HG02642 (cell line): ENCODE data around the gene MRPL37.
"Not testable (repeated sequence)": the region's sequence is repeated elsewhere in the genome, so short reads cannot be mapped to it uniquely, and the experiment has no call there.

Experiments
- ATAC-seq: cut with Tn5 transposase; IDR thresholded peaks from one replicate; pipeline ENCODE4 v1.9.1; 2021; ENCODE audit warnings: mild to moderate bottlenecking; ENCODE audit not compliant: unreplicated experiment, poor library complexity

Gene MRPL37

DNA sequence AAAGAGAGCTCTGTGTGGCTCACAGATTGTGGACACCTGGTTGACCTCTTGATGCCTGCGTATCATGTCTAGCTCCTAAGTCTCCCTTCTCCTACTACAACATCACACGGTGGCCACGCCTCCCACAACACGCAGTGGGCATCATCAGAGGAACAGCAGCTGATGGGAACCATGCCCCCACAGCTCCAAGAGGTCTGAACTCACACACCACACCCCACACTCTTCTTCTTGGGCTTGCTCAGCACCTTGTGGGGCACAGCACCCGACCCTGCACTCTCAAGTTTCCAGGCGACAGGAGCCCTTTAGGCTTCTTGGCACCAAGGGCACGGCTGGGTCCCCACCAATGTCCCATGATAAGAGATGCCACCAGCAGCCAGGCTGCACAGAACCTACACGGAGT lies 28.4 kb upstream of the MRPL37 start:
- no peak for ATAC-seq

DNA sequence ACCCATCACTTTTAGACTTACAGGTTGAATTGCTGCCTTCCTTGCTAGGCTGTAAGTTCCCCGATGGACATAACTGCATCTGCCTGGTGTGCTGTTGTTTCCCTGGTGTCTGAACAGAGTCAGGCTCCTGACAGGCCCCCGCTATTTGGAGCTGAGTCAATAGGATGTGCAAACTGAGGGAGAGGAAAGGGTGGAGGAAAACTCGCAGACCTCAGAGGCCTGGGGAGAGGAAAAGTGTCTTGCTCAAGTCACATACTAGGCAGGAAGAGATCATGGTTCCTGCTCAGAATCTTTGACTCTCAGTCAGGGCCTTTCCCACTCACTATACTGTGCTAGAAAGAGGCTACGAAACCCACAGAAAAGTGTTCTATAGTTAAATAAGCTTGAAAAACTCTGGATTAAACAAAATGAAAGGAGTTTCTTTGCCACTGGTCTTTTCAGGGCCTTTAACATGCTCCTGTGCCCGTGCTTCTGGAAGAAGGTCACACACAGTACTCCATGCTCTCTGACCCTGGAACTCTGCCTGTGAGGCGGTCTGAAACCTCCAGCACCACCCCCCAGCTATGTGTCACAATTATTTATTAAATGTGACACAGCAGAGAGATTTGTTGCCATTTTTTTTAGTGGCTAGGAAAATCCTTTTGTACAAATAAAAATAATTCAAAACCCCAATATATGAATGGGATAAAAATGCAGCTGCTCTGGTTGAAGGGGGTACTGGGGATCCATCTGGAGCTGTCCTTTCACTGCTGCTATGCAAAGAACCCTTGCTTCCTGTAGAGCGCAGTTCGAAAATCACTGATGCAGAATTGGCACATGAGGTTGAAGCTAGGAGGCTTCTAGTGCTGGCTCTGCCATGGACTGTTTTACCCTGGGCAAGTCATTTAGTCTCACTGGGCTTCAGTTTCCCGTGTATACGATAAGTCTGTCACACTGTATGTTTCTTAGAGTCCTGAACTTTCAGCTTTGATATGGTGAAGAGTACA lies 27.1 kb upstream of the MRPL37 start:
- ATAC-seq: no peak

DNA sequence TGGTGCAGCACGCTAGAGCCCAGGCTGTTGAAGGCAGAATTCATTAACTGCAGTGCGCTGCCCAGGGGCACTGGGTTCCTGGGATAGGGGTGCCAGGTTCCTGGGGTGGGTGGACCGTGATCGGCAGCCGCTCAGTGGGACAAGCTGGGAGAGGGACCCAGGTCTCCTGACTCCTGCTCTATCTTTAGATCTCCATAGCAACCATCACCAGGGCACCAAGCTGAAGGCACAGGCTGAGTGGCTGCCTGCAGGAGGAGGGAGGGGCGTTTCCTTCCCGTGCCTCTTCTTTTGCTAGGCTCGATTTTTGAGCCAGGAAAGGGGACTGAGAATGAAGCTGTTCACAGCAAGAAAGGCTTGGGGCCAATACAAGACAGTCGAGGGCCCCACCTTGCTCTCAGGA lies 26.3 kb upstream of the MRPL37 start:
- ATAC-seq: no peak

- no peak for ATAC-seq
Measured at GRCh38 chr1:54174106-54174505, 25.9 kb upstream of the MRPL37 start.

DNA sequence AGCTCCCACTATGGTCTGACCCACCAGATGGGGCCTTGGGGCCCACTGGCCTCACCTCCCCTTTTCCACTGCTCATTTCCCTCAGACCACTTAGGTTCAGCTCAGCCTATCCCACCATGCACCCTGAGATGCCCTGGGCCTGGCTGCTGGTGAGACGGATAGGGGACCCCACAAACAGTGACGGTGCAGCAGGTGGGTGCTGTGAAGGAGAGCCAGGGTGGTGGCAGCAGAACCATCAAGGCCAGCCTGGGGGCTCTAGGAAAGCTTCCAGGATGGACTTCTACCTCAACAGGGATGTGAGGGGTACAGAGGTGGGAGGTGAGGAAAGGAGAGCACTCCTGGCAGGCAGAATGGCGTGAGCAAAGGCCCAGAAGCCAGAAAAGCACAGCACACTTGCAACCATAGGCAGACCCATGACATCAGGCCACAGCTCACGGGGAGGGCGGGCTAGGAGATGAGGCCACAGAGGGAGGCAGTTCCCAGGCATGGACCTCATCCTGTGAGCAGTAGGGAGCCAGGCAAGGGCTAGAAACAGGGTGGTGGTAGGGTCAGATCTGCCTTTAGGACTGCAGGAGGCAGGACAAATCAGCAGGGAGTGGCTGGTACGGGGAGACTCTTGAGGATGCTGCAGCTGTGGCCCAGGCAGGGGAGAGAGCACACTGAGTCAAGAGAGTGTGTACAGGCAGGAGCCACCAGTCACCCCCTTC lies 23.2 kb upstream of the MRPL37 start:
- no peak for ATAC-seq

DNA sequence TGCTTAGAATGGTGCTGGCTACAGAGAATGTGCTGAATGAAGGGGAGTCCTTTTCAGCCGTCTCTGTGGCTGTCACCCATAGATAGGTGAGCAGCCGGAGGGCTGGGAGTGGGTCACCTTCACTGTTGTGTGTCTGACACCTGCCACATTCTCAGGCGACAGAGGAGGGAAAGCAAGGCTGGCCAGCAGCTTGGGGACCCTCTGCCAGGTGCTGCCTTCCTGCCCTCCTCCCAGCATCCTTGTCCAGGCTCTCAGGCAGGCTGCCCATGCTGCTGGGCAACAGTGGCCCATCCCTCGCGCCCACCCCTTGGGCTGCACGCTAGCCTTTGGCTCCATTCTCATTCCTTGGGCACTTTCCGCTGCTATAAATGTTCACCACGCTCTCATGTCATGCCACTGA lies 22.2 kb upstream of the MRPL37 start:
- no peak for ATAC-seq

GRCh38 chr1:54178296-54179070 lies 21.5 kb upstream of the MRPL37 start:
- no peak for ATAC-seq

GRCh38 chr1:54180701-54181360 lies 19.1 kb upstream of the MRPL37 start:
- ATAC-seq: no peak

- ATAC-seq: no peak
Measured at GRCh38 chr1:54186056-54186455, 13.9 kb upstream of the MRPL37 start.

GRCh38 chr1:54188291-54188690 lies 11.7 kb upstream of the MRPL37 start:
- no peak for ATAC-seq

DNA sequence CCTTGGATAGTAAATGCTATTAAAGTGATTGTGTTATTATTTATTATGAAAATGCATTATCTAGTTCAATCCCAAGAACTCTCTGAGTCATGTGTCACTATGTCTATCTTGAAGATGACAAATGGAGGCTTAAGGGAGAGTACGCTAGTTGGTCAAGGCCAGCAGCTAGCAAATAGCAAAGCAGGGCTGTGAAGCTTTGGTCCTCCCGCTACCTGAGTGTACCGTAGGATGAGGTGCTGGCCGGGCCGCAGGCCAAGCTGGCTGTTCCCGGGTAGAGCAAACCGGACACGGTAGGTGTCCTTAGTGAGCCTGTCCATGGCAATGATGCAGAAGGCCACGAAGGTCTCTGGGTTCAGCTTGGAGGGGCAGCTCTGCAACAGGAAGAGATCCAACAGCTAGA lies 9.4 kb upstream of the MRPL37 start:
- ATAC-seq: no peak

DNA sequence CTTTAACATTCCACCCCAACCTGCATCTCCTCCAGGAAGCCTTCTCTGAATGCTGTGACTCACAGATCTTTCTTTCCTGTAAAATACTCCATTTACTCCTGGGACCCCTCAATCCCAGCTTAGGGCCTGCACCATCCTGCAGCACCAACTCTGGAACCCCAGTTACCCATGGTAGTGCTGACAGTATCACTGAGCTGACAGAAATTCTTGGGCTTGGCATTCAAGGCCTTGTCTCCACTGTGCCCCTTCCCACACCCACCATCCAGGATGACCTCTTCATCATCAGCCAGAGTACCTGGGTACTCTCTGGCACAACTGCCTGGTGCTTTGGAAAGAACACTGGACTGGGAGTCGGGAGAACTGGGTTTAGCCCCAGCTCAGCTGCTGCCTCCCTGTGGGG lies 8.4 kb upstream of the MRPL37 start:
- no peak for ATAC-seq

- no peak for ATAC-seq
Measured at GRCh38 chr1:54193453-54193852, 6.5 kb upstream of the MRPL37 start.

DNA sequence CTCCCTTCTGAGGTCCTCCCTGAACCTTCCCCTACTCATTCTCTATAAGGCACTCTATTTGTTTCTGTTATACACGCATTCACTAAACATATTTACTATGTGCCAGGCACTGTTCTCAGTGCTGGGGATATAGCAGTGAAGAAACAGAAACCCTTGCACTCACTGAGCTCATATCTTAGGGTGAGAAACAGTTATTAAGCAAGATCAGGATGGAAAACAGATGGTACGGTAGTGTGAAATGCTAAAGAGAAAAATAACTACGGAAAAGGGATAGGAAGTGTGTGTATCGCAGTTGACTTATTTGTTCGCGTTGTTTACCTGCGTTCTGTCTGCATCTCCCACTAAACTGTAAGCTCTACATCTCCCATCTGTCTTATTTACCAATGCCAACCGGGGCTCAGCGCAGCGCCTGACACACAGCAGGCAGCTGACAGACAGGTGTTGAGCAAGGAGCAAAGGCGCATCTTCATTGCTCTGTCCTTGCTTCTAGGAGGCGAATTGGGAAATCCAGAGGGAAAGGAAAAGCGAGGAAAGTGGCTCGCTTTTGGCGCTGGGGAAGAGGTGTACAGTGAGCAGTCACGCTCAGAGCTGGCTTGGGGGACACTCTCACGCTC lies 709 bp upstream of the MRPL37 start:
- peak; percentile 2 for ATAC-seq

GRCh38 chr1:54200519-54200997 lies 591 bp downstream of the MRPL37 start:
- peak; percentile 16 for ATAC-seq

DNA sequence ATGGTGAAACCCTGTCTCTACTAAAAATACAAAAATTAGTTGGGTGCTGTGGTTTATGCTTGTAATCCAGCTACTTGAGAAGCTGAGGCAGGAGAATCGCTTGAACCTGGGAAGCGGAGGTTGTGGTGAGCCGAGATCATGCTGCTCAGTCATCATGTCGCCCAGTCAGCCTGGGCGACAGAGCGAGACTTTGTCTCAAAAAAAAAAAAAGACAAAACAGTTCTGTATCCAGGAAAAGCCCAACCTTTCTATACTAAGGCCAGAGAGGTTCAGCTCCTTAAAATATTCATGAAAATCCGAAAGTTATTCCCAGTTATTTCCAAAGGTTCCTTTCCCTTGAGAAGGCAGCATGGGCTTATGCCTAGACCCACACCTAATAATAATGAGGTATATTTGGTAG lies 4.2 kb downstream of the MRPL37 start:
- ATAC-seq: no peak

DNA sequence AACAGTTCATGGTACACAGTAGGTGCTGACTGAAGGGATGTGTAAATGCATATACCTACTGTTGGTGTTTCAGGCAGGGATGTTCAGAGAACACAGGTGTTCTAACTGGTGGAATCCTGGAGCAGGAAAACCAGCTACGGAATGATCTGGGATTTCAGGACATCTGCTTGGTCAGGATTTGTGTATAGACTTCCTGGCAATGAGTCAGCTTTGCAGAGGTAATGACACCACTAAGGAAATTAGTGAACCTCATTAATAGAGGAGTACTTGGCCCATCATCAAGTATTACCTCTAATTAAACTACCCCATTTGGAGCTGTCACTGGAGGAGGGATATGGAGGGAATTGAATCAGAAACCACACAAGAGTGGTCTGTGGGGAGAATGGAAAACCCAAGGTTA lies 7.3 kb downstream of the MRPL37 start:
- no peak for ATAC-seq

DNA sequence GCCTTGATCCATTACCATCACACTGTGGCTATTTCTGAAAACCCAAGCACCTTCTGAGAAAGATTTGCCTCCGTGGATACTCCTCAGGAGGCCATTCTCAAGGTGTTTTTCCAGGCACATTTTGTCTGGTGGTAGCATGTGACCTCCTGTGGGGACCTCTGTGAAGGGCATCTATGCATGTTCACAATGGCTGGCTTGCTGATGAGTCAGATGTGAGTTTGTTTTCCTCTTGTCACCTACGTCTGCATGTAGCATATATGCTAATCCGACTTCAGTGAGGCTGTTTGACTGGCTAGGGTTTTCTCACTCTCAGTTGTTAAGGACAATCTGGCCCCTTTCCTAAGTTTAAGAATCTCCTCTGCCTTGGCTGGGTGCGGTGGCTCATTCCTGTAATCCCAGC lies 7.9 kb downstream of the MRPL37 start:
- ATAC-seq: not testable (repeated sequence)

- ATAC-seq: no peak
Measured at GRCh38 chr1:54212872-54213271, 12.9 kb downstream of the MRPL37 start.

GRCh38 chr1:54215523-54215922 lies 15.6 kb downstream of the MRPL37 start:
- no peak for ATAC-seq
